ENCODE data around the gene COX7A2.

DNA sequence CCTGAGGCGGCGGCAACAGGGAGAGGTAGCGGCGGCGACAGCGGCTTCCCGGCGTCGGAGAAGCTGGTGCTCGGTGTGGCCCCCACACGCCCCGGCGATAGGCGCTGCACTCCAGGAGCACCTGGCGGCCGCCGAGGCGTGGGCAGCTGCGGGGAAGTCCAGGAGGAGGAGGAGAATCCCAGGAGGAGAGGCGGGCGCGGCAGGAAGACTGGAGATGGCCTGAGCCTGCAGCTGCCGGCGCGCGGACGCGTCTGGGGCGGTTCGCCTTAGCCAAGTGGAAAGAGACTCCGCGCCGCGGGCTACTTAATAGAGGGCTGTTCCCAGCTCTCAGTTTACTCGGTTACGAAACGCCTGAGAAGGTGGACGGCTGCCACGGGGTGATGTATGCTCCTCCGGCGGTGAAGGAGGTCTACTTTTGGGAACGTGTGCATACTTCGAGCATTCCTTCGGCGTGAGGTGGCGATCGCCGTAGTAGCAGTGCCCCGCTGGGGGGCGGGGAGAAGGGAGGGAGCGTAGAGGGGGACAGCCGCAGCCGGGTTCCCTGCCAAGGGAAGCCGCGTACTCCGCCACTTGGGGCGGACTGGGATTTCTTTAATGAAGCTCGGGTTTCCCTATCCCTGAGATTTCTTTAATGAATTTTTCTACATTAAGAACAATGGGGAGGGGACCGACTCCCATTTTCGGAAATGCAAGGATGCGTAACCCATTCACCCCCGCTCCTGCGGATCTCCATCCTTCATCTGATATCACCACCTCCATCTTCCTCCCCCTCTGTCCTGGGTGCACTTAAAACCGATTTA, 37.6 kb downstream of the COX7A2 start, which contains the start of gene COL12A1:
- TF ChIP-seq SMC3 (IDR thresholded peaks at IDR 0.05; ENCODE audit: low read depth, low read length) (0 out of 2 replicates have a peak, but pooled peaks have one; percentile 2), CEBPB (IDR thresholded peaks at IDR 0.05; ENCODE audit: low read depth, low read length) (peak; percentile 92), CHD1 (IDR thresholded peaks at IDR 0.05; ENCODE audit: low read depth, low read length) (no peak), RAD21 (IDR thresholded peaks at IDR 0.05; ENCODE audit: low read length) (no peak), POLR2A (IDR thresholded peaks at IDR 0.05; ENCODE audit: low read depth, low read length) (peak; percentile 97), RFX5 (IDR thresholded peaks at IDR 0.05; ENCODE audit: low read depth, low read length) (no peak), FOS (IDR thresholded peaks at IDR 0.05; ENCODE audit: low read depth, low read length) (peak; percentile 81), MXI1 (IDR thresholded peaks at IDR 0.05; ENCODE audit: borderline replicate concordance, low read depth, low read length) (no peak), MAZ (IDR thresholded peaks at IDR 0.05; ENCODE audit: borderline replicate concordance, low read depth, low read length) (peak; percentile 87; the same call in 1 of the 2 replicates)
- TF ChIP-seq, protein P1, sequence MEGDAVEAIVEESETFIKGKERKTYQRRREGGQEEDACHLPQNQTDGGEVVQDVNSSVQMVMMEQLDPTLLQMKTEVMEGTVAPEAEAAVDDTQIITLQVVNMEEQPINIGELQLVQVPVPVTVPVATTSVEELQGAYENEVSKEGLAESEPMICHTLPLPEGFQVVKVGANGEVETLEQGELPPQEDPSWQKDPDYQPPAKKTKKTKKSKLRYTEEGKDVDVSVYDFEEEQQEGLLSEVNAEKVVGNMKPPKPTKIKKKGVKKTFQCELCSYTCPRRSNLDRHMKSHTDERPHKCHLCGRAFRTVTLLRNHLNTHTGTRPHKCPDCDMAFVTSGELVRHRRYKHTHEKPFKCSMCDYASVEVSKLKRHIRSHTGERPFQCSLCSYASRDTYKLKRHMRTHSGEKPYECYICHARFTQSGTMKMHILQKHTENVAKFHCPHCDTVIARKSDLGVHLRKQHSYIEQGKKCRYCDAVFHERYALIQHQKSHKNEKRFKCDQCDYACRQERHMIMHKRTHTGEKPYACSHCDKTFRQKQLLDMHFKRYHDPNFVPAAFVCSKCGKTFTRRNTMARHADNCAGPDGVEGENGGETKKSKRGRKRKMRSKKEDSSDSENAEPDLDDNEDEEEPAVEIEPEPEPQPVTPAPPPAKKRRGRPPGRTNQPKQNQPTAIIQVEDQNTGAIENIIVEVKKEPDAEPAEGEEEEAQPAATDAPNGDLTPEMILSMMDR (conservative IDR thresholded peaks at IDR 0.05; ENCODE audit: low read depth, low read length), result peak; percentile 6; the same call in 1 of the 2 replicates
- TF ChIP-seq, protein P2, sequence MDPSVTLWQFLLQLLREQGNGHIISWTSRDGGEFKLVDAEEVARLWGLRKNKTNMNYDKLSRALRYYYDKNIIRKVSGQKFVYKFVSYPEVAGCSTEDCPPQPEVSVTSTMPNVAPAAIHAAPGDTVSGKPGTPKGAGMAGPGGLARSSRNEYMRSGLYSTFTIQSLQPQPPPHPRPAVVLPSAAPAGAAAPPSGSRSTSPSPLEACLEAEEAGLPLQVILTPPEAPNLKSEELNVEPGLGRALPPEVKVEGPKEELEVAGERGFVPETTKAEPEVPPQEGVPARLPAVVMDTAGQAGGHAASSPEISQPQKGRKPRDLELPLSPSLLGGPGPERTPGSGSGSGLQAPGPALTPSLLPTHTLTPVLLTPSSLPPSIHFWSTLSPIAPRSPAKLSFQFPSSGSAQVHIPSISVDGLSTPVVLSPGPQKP (IDR thresholded peaks at IDR 0.05; ENCODE audit: borderline replicate concordance, low read depth, low read length), result no peak
